HT-29 (cell line): Measurements from ENCODE around the gene STK36. TPM values are rescaled to one million over a fixed set of nuclear protein-coding genes. Genes with fewer than 3 reads are reported as not detected.

Source experiments
- DNase-seq: peaks from one replicate; pipeline ENCODE4 v3.0.0-alpha.2; 2015; ENCODE audit warnings: low spot score
- total RNA-seq: library from RNA; depleted of rRNA; stranded (reverse); fragments of >200 nt; shearing (Covaris generic); gene quantifications from 2 replicates; pipeline ENCODE4 v1.2.3, GENCODE V29; 2014

STK36 gene
- total RNA-seq, 1 experiment from 2014 or later, result 22.4 TPM

- no peak for DNase-seq
Observed at GRCh38 chr2:218662827-218663226, 9.1 kb upstream of the STK36 start.

GRCh38 chr2:218663901-218664300 is 8.0 kb upstream of the STK36 start:
- no peak for DNase-seq

DNA sequence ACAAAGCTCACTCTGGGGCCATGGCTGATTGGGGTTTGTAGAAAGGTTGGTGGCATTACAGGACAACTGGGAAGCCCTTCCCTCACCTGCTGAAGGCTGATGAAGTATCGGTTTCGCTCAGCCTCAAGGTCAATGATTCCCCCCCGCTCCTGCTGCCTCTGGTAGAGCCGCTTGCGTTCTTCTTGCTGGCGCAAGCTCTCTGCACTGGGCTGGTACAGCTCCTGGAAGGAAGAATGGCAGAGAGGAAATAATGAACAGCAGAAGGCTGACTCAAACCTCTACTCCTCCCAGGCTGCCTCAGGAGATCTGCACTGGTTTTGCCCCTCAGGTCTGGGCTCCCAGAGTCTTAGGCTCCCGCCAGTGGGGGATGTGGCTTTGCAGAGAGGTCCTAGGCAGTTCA is 7.2 kb upstream of the STK36 start:
- no peak for DNase-seq

- peak; percentile 39 for DNase-seq
Observed at GRCh38 chr2:218671097-218671653, 711 bp upstream of the STK36 start.

DNA sequence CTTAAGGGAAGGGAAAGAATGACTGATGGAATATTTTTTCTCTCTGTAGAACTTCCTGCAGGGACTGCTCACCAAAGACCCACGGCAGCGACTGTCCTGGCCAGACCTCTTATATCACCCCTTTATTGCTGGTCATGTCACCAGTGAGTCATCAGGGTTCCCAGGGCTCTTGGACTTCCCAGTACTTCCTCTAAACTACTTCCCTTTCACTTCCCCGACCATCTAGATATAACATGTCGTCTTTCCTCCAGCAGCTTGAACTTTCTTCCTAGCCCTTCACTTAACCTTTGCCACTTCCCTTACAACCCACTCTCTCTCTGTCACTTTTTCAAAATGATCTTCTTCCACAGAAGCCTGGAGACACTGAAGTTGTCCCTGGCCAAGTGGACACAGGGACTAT is 7.2 kb downstream of the STK36 start:
- peak; percentile 47 for DNase-seq

DNA sequence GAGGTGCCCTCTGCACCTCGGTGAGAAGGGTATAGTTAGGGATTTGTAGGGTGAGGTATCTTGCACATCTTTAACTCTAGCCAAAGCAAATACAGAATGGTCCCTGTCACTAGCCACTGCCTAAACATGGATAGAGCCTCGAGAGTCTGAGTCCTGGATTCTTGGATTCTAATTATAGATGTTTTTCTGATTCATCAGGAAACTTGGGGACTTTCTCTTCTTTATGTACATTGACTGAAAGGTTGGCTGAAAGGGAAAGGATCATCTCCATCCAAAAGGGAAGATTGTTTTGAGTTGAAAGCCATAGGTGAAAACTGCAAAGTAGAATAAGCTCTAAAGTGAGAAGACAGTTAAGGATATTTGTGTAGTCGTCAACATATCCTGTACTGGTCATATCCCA is 8.2 kb downstream of the STK36 start:
- DNase-seq, result no peak

DNA sequence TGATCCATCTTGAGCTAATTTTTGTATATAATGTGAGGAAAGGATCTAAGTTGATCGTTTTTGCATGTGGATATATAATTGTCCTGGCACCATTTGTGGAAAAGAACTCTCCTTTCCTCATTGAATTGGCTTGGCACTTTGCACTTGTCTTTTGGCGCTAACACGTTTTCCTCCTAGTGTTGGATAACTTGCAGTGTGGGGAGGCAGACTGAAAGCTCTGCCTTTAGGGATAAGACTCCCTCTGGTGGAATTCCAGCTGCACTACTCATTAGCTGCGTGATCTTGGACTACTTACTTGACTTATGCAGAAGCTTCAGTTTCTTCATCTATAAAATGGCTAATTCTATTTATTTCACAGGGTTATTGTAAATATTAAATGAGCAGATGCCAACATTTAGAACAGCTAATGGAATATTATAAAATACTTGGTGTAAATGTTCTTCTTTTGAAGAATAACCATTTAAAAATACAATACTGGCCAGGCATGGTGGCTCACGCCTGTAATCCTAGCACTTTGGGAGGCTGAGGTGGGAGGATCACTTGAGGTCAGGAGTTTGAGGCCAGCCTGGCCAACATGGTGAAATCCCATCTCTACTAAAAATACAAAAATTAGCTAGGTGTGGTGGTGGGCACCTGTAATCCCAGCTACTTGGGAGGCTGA is 15.6 kb downstream of the STK36 start:
- DNase-seq, result peak; percentile 88

DNA sequence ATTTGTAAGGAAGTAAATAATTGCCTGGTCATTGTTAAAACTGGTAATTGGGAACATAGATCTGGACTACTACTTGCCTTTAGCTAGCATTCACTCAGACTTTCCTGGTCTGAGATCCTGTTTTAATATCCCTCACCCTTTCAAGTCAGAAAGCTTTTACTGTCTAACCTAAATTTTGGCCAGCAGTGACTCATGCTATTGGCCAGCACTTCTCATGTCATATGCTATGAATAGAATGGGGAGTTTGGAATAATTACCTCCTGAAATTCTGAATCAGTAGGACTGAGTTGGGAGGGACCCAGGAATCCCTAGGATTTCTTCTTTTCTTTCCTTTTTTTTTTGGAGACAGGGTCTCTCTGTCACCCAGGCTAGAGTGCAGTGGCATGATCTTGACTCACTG is 19.3 kb downstream of the STK36 start:
- no peak for DNase-seq

- DNase-seq, result no peak
Observed at GRCh38 chr2:218694405-218695145, 22.7 kb downstream of the STK36 start.

DNA sequence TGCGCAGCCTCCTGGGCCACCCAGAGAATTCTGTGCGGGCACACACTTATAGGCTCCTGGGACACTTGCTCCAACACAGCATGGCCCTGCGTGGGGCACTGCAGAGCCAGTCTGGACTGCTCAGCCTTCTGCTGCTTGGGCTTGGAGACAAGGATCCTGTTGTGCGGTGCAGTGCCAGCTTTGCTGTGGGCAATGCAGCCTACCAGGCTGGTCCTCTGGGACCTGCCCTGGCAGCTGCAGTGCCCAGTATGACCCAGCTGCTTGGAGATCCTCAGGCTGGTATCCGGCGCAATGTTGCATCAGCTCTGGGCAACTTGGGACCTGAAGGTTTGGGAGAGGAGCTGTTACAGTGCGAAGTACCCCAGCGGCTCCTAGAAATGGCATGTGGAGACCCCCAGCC is 27.0 kb downstream of the STK36 start:
- no peak for DNase-seq

DNA sequence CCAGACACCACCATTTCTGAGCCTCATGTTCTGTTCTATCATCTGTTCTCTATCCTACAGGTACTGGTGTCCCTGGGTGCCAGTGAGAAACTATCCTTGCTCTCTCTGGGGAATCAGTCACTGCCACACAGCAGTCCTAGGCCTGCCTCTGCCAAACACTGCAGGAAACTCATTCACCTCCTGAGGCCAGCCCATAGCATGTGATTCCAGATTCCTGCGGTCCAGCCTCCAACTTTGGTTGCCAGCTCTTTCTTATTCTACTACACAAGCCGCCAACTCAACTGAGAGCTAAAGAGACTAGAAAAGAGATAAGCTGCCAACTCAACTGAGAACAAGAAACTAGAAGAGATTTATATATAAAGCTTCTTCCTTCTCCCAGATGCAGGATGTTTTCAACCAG is 29.9 kb downstream of the STK36 start:
- DNase-seq, result no peak

- no peak for DNase-seq
Observed at GRCh38 chr2:218703341-218703740, 31.5 kb downstream of the STK36 start.

- no peak for DNase-seq
Observed at GRCh38 chr2:218708086-218708485, 36.2 kb downstream of the STK36 start.

DNA sequence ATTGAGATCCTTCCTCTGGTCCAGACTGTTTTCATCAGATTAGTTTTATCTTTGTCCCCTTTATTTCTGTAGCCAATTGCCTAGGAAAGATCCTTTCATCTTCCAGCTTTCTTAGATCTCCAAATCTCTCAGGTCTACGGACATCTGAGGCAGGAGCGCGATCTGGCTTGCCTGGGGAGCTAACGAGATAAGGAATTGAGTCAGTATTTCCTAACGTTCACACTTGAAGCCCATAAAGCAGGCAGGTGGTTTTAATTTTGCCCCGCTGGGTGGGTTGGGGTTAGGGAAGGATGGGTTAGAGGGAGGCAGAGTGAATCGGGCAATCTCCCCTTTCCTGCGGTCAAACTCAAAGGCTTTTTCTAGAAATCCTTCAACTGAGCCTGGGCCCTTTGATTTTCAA is 38.0 kb downstream of the STK36 start:
- no peak for DNase-seq

DNA sequence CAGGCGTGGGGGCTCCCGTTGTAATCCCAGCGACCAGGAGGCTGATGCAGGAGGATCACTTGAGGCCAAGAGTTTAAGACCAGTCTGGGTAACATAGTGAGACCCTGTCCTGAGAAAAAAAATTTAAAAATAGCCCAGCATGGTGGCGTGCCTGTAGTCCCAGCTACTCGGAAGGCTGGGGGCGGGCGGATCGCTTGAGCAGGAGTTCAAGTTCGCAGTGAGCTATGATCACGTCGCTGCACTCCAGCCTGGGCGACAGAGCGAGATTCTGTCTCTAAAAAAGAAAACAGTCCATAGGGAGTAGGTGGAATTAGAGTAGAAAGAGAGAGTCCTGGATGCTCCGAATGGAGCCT is 38.4 kb downstream of the STK36 start:
- DNase-seq, result no peak

DNA sequence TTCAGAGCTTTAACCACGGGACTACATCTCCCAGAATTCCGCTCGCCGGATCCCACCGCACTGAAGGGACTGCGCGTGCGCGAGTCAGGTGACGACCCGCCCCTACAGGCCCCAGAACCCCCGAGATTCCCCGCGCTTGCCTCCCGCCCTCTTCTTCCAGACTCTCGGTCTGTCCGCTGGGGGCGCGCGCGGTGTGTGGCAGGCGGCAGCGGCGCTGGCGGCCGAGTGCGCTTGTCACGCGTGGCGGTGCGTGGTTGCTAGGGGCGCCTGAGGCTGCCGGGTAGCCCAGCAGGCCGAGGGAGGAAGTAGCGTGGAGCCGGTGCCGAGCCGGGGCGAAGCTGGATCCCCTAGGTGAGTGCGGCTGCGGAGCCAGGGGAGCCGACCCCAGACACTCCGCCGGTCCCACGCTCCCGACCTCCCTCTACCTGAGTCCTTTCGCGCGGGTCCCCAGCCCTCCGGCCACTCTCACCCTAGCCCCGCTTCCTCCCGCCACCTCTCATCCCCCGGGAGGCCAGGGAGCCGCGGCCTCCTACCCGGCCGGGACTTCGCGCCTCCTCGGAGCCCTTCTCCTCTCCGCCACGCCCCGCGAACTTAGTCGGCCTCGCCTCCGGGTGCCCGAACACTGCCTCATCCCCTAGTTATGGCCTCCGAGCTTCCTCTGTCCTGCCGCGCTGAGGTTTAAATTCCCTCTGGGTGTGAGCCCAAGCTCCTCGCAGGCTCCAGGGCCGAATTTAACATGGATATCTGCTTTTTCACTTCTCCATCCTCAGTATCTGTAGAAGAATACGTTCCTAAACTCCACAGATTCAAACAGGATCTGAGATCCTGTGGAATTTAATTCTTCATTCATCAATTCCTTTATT is 39.0 kb downstream of the STK36 start, which contains the start of gene TTLL4:
TSS of gene TTLL4 (plus strand) at position 149 of the 863 bp plus-strand sequence. CDS start 26,842 bp downstream, outside the sequence.
- DNase-seq, result peak; percentile 97

GRCh38 chr2:218711550-218711929 is 39.7 kb downstream of the STK36 start:
- DNase-seq, result no peak

DNA sequence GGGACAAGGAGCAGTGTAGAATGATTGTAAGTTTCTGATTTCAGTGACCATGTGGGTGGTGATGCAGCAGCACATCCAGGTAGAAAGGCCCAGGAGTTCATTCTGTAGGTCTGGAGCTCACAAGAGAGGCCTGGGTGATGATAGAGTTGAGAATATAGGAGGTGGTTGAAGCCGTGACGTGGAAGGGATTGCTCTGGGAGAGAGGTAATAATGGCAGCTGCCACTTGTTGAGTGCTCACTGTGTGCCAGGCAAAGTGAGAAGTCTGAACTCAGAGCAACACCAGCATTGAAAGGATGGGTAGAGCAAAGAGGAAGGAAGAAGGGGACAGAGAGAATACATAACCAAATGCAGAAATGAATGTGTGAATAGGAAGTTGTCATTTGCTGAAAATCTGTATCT is 42.0 kb downstream of the STK36 start:
- DNase-seq, result no peak

GRCh38 chr2:218716070-218716469 is 44.2 kb downstream of the STK36 start:
- DNase-seq, result no peak

- peak; percentile 66 for DNase-seq
Observed at GRCh38 chr2:218717262-218717661, 45.4 kb downstream of the STK36 start.

DNA sequence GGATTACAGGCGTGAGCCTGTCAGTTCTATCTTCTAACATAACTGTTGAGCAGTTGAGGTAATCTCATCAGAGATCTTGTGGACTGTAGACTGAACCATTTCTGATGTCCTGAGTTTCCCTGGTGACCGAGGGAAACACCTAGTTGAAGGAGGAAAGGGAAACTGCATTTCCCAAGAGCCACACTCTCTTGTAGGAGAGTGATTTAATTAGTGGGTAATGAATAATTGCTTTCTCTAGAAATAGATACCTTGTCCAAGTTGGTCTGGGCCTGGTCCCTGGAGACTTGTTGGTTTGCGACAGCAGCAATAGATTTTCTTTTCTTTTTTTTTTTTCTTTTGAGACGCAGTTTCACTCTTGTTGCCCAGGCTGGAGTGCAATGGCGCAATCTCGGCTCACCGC is 46.2 kb downstream of the STK36 start:
- DNase-seq, result no peak

DNA sequence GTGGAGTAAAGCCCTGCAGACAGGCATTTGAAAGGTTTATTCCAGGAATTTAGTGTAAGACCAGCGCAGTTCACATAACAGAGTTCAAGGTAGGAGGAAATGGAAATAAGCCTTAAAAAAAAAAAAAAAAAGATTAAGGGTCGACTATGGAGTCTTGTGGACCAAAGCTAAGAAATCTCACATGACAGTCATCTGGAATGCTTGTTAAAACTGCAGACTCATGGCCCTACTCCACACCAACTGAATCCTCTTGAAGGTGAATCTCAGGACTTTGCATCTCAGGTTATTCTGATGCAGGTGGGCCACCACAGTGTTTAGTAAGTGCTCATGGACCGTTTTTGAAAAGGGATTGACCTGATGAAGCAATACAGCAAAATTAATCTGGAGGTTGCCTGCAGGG is 47.6 kb downstream of the STK36 start:
- no peak for DNase-seq
